GM18508 (cell line): ENCODE measurements around the gene SLC37A2.
"Not testable (repeated sequence)": the region's sequence is repeated elsewhere in the genome, so short reads cannot be mapped to it uniquely, and the experiment has no call there.

Experiments
- ATAC-seq: cut with Tn5 transposase; IDR thresholded peaks from one replicate; pipeline ENCODE4 v1.9.1; 2021; ENCODE audit warnings: moderate number of reproducible peaks; ENCODE audit not compliant: insufficient read depth, unreplicated experiment

Gene SLC37A2

GRCh38 chr11:125082611-125083311 lies 19.7 kb downstream of the SLC37A2 start:
- no peak for ATAC-seq

GRCh38 chr11:125083312-125084056 lies 20.4 kb downstream of the SLC37A2 start:
- ATAC-seq: no peak

GRCh38 chr11:125084057-125084416 lies 20.9 kb downstream of the SLC37A2 start:
- no peak for ATAC-seq

- no peak for ATAC-seq
Observed at GRCh38 chr11:125084761-125085231, 21.7 kb downstream of the SLC37A2 start.

- ATAC-seq: no peak
Observed at GRCh38 chr11:125085301-125086081, 22.4 kb downstream of the SLC37A2 start.

- no peak for ATAC-seq
Observed at GRCh38 chr11:125086633-125087296, 23.7 kb downstream of the SLC37A2 start.

DNA sequence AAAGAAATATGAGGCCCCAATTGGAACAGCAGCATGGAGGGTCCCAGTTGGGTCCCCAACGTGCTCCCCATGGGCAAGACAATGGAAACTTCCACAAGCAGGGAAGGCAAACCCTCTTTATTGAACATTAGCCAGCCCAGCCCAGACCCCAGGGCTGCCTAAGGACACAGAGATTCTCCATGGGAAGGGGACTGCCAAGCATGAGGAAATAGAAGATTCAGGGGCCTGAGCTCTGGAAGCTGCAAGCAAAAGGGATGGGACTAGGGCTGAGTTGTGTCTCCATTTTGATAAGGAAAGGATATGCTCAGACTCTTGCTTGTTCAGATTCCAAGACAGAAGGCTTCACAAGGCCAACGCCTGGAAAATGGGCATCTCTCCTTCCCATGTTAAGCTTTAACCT lies 25.0 kb downstream of the SLC37A2 start:
- ATAC-seq: no peak

GRCh38 chr11:125088576-125089455 lies 25.7 kb downstream of the SLC37A2 start:
- no peak for ATAC-seq

GRCh38 chr11:125089481-125089880 lies 26.4 kb downstream of the SLC37A2 start:
- not testable (repeated sequence) for ATAC-seq

GRCh38 chr11:125090151-125090550 lies 27.0 kb downstream of the SLC37A2 start:
- not testable (repeated sequence) for ATAC-seq

DNA sequence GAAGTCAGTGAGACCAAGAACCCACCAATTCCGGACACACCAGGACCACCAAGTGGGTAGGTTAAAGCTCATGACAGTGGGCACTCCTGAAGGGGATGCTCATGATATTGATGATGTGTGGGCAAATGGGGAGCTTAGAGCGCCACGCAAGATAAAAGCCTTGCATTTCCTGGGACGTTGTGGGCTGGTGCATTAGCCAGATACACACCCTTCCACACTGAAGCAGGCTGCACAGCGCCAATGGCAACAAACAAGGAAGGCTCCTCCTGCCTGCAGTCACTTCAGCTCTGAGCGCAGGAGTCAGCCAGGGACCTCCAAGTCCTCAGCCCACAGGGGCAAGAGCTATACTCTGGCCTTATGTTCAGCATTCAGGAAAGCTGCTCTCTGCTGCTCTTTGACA lies 27.7 kb downstream of the SLC37A2 start:
- ATAC-seq: no peak

DNA sequence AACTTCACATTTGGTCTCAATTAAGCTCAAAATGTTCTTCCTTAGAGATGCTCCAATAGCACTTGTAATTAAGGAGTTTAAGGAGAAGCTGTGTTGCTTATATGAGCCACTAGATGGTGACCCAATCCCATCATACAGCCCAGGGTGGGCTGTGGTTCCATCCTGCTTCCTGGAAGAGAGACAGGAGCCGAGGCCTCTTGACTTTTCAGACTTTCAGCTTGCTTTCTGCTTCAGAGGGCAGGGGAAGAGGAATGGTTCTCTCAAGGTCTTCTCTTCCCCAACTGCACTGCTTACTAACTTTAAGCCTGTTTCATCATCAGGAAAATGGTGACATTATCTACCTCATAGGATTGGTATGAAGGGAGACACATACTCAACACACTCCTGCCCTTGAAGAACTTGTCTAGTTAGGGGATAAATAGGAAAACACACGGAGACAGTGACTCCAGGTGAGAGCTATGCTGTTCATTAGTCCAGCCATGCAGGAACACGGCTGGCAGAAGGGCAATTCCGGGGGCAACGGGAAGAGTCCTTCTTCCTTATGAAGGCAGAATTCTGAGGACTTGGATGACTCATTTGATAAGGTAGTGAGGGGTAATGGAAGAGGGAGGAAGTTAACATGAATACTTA lies 28.3 kb downstream of the SLC37A2 start:
- ATAC-seq: no peak

DNA sequence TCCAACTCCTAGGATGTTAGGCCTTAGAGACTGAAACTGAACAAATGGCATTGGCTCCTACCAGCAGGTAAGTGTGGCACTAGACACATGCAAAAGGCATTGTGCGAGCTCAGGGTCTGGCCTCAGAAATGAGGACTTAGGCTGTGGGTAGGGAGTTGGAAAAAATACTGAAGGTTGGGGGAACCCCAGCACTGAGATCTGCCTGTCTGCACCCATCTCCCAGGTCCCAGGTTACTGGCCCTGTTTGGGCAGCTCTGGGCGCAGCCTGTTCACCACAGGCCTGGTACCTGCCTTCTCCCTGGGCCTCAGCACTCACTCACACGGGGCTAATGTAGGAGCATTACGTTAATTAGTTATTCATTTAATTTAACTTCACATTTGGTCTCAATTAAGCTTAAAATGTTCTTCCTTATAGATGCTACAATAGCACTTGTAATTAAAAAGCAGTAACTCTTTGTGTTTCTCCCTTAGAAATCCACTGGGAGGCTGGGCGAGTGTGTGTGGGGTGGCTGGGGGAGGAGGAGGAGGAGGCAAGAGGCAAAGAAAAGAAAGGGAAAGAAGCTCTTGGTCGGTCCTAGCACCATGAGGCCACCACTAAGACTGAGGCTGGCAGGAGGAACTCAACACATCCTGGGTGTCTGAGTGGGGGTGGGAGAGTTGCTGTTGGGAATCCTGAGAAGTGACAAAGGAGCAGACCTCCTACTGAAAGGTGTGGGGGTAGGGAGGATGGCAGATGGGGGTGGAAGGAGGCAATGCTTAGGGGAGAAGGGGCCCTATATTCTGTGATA lies 29.0 kb downstream of the SLC37A2 start:
- no peak for ATAC-seq

DNA sequence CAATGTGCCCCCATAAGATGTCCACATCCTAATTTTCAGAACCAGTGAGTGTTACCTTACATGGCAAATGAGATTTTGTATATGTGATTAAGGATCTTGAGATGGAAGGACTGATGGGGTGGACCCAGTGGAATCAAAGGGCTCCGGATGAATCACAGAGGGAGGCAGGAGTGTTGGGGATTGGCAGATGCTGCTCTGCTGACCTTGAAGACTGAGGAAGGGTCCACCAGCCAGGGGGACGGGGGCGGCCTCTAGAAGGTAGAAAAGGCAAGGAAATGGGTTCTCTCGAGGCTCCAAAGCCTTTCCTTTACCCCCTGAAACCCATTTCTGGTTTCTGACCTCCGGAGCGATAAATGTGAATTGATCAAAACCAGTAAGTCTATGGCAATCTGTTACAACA lies 29.6 kb downstream of the SLC37A2 start:
- ATAC-seq: no peak

- no peak for ATAC-seq
Observed at GRCh38 chr11:125093502-125093901, 30.4 kb downstream of the SLC37A2 start.

DNA sequence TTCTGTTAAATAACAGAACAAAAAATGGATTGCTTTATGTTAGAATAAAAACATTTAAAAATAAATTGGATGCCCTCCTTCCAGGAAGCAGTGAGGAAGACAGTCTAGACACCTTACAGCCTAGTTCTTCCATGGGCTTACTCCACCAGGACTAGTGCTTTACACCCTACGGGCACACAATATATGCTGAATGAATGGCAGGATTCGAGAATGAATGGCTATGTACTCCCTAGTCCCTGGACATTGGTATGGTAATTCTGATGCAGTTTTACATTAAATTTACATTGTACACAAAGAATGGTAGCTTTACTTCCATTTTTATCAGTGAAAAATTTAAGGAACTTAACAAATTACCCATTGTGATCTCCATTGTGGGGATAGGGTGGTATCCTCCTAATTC lies 31.6 kb downstream of the SLC37A2 start:
- no peak for ATAC-seq

DNA sequence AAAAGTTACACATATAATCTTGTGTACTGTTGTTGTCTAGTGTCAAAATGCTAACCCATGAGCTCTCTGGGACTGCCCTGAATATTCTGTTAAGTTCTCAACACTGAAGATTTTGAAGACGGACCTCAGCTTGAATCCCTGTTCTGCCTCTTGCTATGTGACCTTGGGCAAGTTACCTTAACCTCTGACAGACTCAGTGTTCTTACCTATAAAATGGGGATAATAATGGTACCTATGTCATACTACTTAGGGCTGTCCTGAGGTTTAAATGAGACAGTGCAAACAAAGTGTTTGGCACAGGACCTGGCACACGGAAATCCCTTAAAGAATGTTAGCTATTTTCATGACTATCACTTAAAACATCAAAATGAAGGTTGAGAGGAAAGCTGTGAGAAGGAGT lies 37.0 kb downstream of the SLC37A2 start:
- ATAC-seq: no peak

GRCh38 chr11:125101596-125101995 lies 38.5 kb downstream of the SLC37A2 start:
- no peak for ATAC-seq
